Common myeloid progenitor, CD34-positive (primary cell): ENCODE results near the gene SYNDIG1.

Source experiments
- CTCF ChIA-PET: fragments of 350-600 bp; sonication (Branson Sonifier 250); formaldehyde crosslinking; loops from one replicate; lab custom pipeline; 2021; ENCODE audit warnings: antibody characterized with exemption; lab: Charles Lee
- POLR2A ChIA-PET: fragments of 350-600 bp; sonication (Branson Sonifier 250); formaldehyde crosslinking; loops from one replicate; lab custom pipeline; 2021; ENCODE audit warnings: antibody characterized with exemption; lab: Charles Lee
- DNase-seq, 3 donors: peaks; one replicate each; pipeline versions ENCODE4 v3.0.0 to v3.0.0-alpha.2; 2013
- H3K27ac ChIP-seq, 2 experiments: 1 replicate in 1 of 2; 2 replicates in 1 of 2; pipeline ENCODE4 v1.7.0; 2013; ENCODE audit warnings: inconsistent platforms in 2 of 2, low read length in 2 of 2, mild to moderate bottlenecking in 2 of 2, low read depth in 1 of 2, moderate library complexity in 1 of 2; ENCODE audit not compliant: severe bottlenecking in 2 of 2, insufficient read depth in 1 of 2, poor library complexity in 1 of 2
- H3K27me3 ChIP-seq, 5 experiments: replicated peaks in 2 of 5; 1 replicate in 3 of 5; 2 replicates in 2 of 5; pipeline versions ENCODE4 v1.6.1 to v1.7.0; 2013; ENCODE audit warnings: low read length in 4 of 5, mild to moderate bottlenecking in 2 of 5, moderate library complexity in 2 of 5, inconsistent platforms in 1 of 5; ENCODE audit not compliant: insufficient read depth in 5 of 5, control insufficient read depth in 4 of 5
- H3K36me3 ChIP-seq, 4 experiments: 1 replicate in 2 of 4; 2 replicates in 2 of 4; pipeline versions ENCODE4 v1.6.1 to v1.7.0; 2013; ENCODE audit warnings: low read length in 3 of 4, control low read depth in 1 of 4, mild to moderate bottlenecking in 1 of 4; ENCODE audit not compliant: control insufficient read depth in 4 of 4, insufficient read depth in 4 of 4
- H3K4me1 ChIP-seq, 4 experiments: 1 replicate in 3 of 4; 2 replicates in 1 of 4; pipeline versions ENCODE4 v1.6.1 to v1.7.1; 2013; ENCODE audit warnings: low read length in 3 of 4, mild to moderate bottlenecking in 3 of 4, control low read depth in 1 of 4, inconsistent platforms in 1 of 4, moderate library complexity in 1 of 4; ENCODE audit not compliant: control insufficient read depth in 4 of 4, insufficient read depth in 4 of 4; ENCODE audit errors: control extremely low read depth in 1 of 4
- H3K4me3 ChIP-seq, 7 experiments: 1 replicate in 4 of 7; 2 replicates in 3 of 7; pipeline versions ENCODE4 v1.5.1 to v1.7.0; 2013; ENCODE audit warnings: mild to moderate bottlenecking in 7 of 7, low read length in 6 of 7, moderate library complexity in 6 of 7, inconsistent platforms in 2 of 7, low read depth in 2 of 7, control low read depth in 1 of 7; ENCODE audit not compliant: insufficient read depth in 4 of 7, control insufficient read depth in 1 of 7; ENCODE audit errors: extremely low read depth in 1 of 7
- H3K9me3 ChIP-seq, 5 experiments: 1 replicate in 4 of 5; 2 replicates in 1 of 5; pipeline versions ENCODE4 v1.6.1 to v1.7.1; 2013; ENCODE audit warnings: low read length in 4 of 5, mild to moderate bottlenecking in 2 of 5, inconsistent platforms in 1 of 5, low read depth in 1 of 5, moderate library complexity in 1 of 5; ENCODE audit not compliant: control insufficient read depth in 4 of 5, insufficient read depth in 2 of 5; ENCODE audit errors: control extremely low read depth in 1 of 5
- WGBS: methylation state at CpG from one replicate; pipeline ENCODE4 v1.1.5; 2013; ENCODE audit not compliant: insufficient coverage; 5-methylcytosine and 5-hydroxymethylcytosine counted together

The SYNDIG1 gene

GRCh38 chr20:24425523-24426135 is 43.8 kb upstream of the SYNDIG1 start:
- no peak overlapping the region for H3K27ac ChIP-seq
- ChIA-PET POLR2A (no interaction called here), CTCF (interaction anchor here (0.7 kb wide), 1 partner anchor 16 kb away, joined by 3 read pairs; no protein-coding TSS in a partner anchor)
- no peak overlapping the region for H3K4me3 ChIP-seq
- H3K27me3 ChIP-seq = peaks cover 0 to 1% (median 0%) of the 10 kb centered on the region in 5 experiments
- DNase-seq = no peak
- WGBS = 92% methylated on average over 4 of the region's 4 CpGs
- peaks cover 0 to 6% (median 0%) of the 10 kb centered on the region in 5 experiments for H3K9me3 ChIP-seq
- H3K4me1 ChIP-seq = no peaks in the 10 kb centered on the region
- no peaks in the 10 kb centered on the region for H3K36me3 ChIP-seq

- peaks cover 0 to 2% (median 0%) of the 10 kb centered on the region in 5 experiments for H3K27me3 ChIP-seq
- WGBS = 40% methylated on average over 1 of the region's 6 CpGs
- no peak for DNase-seq
- no peak overlapping the region for H3K4me3 ChIP-seq
- H3K9me3 ChIP-seq = peaks cover 0 to 6% (median 0%) of the 10 kb centered on the region in 5 experiments
- H3K36me3 ChIP-seq = no peaks in the 10 kb centered on the region
- no peak overlapping the region for H3K27ac ChIP-seq
- CTCF ChIA-PET = no interaction called here
- POLR2A ChIA-PET = interaction anchor here (0.6 kb wide), 1 partner anchor 234 kb away, joined by 3 read pairs; no protein-coding TSS in a partner anchor
- H3K4me1 ChIP-seq = no peaks in the 10 kb centered on the region
Observed at GRCh38 chr20:24431279-24432045, 38.0 kb upstream of the SYNDIG1 start.

GRCh38 chr20:24432046-24432442 is 37.4 kb upstream of the SYNDIG1 start:
- peaks cover 0 to 2% (median 0%) of the 10 kb centered on the region in 5 experiments for H3K27me3 ChIP-seq
- peaks cover 0 to 6% (median 0%) of the 10 kb centered on the region in 5 experiments for H3K9me3 ChIP-seq
- POLR2A ChIA-PET = interaction anchor here (0.6 kb wide), 1 partner anchor 234 kb away, joined by 3 read pairs; no protein-coding TSS in a partner anchor
- H3K36me3 ChIP-seq = no peaks in the 10 kb centered on the region
- H3K4me3 ChIP-seq = no peak overlapping the region
- CTCF ChIA-PET = no interaction called here
- no peak overlapping the region for H3K27ac ChIP-seq
- no peaks in the 10 kb centered on the region for H3K4me1 ChIP-seq
- WGBS = no CpG with 5 or more reads among the region's 2 CpGs
- no peak for DNase-seq

GRCh38 chr20:24436160-24436559 is 33.3 kb upstream of the SYNDIG1 start:
- Histone ChIP-seq H3K27ac (no peak overlapping the region), H3K9me3 (no peaks in the 10 kb centered on the region), H3K27me3 (no peaks in the 10 kb centered on the region), H3K36me3 (no peaks in the 10 kb centered on the region), H3K4me1 (no peaks in the 10 kb centered on the region), H3K4me3 (no peak overlapping the region)
- ChIA-PET POLR2A (no interaction called here), CTCF (no interaction called here)
- DNase-seq = no peak
- no CpG with 5 or more reads among the region's 2 CpGs for WGBS

GRCh38 chr20:24437196-24438082 is 32.0 kb upstream of the SYNDIG1 start:
- no peak overlapping the region for H3K4me3 ChIP-seq
- no peaks in the 10 kb centered on the region for H3K4me1 ChIP-seq
- H3K27me3 ChIP-seq = no peaks in the 10 kb centered on the region
- 87% methylated on average over 5 of the region's 8 CpGs for WGBS
- ChIA-PET POLR2A (no interaction called here), CTCF (no interaction called here)
- no peaks in the 10 kb centered on the region for H3K9me3 ChIP-seq
- no peak overlapping the region for H3K27ac ChIP-seq
- DNase-seq = no peak
- no peaks in the 10 kb centered on the region for H3K36me3 ChIP-seq

- ChIA-PET CTCF (no interaction called here), POLR2A (no interaction called here)
- DNase-seq = no peak
- Histone ChIP-seq H3K27me3 (no peaks in the 10 kb centered on the region), H3K9me3 (no peaks in the 10 kb centered on the region), H3K27ac (no peak overlapping the region), H3K4me3 (no peak overlapping the region), H3K4me1 (no peaks in the 10 kb centered on the region), H3K36me3 (no peaks in the 10 kb centered on the region)
- no CpG with 5 or more reads among the region's 2 CpGs for WGBS
Observed at GRCh38 chr20:24438331-24438730, 31.1 kb upstream of the SYNDIG1 start.
